GM19468 (cell line): ENCODE results near the gene RNASE12.
A peak's percentile ranks its signal among the peaks of the same experiment; 100 is the strongest.
"Not testable (repeated sequence)": the region's sequence is repeated elsewhere in the genome, so short reads cannot be mapped to it uniquely, and the experiment has no call there.

Experiments used
- ATAC-seq: cut with Tn5 transposase; IDR thresholded peaks from one replicate; pipeline ENCODE4 v1.9.1; 2021; ENCODE audit warnings: mild to moderate bottlenecking, moderate library complexity, moderate number of reproducible peaks; ENCODE audit not compliant: unreplicated experiment; ENCODE audit errors: extremely low read depth

RNASE12 gene, protein sequence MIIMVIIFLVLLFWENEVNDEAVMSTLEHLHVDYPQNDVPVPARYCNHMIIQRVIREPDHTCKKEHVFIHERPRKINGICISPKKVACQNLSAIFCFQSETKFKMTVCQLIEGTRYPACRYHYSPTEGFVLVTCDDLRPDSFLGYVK

GRCh38 chr14:20591235-20591634, at the start of gene RNASE12:
Gene RNASE12, minus strand, starts transcription at chr14:20591376. Its CDS starts 653 bp downstream, at chr14:20590723.
- no peak for ATAC-seq

DNA sequence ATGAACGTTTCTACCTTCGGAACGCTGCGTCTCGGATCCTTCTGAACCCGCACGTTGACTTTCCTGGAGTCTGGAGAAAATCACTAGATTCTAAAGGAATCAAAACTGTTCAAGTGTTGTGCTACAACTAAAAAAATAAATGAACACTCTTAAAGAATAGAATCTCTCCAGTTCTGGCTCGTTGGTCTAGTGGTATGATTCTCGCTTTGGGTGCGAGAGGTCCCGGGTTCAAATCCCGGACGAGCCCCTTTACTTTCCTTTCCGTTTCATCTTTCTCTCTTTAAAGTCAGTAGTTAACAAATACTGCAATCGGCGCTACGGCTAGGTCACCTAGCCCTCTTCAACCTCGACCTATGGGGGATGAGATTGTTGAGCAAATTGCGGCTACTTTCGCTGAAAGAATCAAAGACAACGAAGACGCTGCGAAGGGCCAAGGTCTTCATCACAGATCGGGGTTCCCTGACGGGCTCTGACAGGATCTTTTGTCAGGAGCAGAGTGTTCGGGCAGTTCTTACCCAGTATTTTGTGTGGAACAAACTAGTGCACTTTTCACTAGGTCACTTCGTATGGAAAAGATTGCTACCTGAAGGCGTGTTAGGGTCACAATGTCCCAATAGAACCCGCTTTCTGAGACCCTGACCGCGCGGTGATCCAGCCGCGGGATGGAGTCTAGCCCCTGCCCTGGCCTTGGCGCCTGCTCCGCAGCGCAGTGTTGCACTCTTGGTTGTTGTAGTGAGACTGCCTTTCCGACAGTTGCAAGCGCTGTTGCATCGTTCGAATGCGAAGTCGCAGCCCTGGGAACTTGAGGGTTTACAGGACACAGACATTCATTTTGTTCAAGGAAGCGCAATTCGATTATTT, 41.9 kb upstream of the RNASE12 start:
- peak; percentile 55 for ATAC-seq

GRCh38 chr14:20632448-20632830, 41.3 kb upstream of the RNASE12 start:
- no peak for ATAC-seq

GRCh38 chr14:20631880-20632389, 40.8 kb upstream of the RNASE12 start:
- ATAC-seq = no peak

- ATAC-seq = no peak
Measured at GRCh38 chr14:20631023-20631879, 40.1 kb upstream of the RNASE12 start.

DNA sequence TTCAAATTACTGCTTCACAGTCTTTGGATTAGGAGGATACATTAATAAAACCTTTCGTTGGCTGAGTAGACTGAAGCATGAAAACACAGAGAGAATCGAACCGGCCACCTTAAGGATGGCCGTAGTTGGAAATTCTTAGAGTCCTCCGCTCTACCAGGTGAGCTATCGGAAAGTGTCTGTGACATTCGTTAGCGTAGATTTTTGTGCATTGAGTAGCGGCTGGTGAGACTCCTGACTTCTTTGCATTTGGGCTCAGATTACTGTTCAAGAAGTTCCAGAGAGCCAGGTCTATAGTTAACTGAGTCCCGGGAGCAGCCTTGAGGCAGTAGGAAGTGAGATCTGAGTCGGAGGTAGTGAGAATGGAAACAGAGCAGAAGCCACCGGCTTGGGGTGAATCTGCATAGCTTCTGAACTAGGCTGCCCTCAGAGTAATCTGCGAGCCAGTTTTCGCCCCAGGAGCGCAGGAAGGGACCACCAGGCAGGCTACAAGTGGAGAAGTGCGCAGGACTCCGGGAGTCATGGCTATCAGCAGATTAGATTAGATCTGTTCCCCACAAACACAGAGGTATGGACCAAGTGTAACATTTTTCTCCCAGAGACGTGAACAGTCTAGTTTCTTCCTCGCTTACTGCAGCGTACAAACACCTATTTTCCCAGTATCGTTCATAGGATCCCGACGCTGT, 39.3 kb upstream of the RNASE12 start:
- no peak for ATAC-seq

DNA sequence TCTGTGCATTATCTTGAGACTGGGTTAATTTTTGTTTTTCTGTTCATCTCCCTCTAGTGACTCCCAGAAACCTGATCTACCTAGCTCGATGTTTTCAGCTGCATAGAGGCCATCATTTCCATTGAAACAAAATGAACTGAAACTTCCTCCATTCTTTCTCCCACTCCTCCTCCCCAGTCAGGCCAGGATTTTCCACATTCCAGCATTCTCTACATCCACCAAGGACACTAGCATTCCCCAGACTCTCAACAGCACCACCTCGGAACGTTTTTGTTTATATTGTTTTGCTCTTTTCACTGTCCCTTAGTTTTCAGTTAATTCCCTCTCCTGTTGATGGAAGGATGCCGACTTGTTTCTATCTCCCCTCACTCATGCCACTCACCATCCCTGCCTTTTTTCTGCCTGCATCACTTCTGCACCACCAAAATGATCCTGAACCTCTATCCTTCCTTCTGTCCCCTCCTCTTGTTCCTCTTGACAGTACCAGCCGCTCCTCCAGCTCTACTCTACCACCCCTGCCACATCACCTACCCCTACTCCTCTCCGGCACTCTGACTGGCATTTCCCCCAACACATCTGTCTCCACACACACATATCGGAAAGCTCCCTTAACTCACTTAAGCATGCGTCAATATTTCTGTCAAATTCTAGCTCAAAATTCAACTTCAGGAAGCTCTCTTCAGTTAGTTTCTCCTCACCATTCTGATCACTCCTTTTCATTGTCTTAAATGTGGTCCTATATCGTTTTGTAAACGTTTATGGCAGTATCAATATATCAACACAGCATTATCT, 37.1 kb upstream of the RNASE12 start:
- ATAC-seq = no peak

- ATAC-seq = no peak
Measured at GRCh38 chr14:20627346-20628027, 36.3 kb upstream of the RNASE12 start.

DNA sequence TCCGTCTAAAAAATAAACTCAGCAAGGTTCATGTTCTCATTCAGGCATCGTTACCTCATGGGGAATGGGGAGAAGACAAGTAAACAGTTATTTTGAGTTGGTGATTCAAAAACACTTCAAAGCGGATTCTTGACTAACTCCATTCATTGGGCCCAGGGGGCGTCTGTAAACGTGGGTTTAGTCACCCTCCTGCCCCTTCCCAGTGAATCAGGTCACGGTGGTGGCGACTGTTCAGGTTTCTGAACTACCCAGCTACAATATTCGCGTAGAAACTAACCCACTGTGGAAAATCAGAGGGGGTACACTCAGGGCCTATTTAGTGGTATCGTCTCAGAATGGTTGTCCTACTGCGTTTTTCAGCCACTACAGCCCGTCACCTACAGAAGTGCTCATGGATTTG, 35.1 kb upstream of the RNASE12 start:
- no peak for ATAC-seq

GRCh38 chr14:20624495-20625070, 33.4 kb upstream of the RNASE12 start:
- no peak for ATAC-seq

DNA sequence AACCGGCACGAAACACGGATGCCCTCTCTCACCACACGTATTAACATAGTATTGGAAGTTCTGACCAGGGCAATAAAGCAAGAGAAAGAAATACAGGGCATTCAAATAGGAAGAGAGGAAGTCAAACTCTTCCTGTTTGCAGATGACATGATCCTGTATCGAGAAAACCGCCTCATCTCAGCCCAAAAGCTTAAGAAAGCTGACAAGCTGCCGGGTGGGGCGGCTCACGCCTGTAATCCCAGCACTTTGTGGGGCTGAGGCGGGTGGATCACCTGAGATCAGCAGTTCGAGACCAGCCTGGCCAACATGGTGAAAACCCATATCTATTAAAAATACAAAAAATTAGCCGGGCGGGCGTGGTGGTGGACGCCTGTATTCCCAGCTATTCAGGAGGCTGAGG, 32.6 kb upstream of the RNASE12 start:
- no peak for ATAC-seq

DNA sequence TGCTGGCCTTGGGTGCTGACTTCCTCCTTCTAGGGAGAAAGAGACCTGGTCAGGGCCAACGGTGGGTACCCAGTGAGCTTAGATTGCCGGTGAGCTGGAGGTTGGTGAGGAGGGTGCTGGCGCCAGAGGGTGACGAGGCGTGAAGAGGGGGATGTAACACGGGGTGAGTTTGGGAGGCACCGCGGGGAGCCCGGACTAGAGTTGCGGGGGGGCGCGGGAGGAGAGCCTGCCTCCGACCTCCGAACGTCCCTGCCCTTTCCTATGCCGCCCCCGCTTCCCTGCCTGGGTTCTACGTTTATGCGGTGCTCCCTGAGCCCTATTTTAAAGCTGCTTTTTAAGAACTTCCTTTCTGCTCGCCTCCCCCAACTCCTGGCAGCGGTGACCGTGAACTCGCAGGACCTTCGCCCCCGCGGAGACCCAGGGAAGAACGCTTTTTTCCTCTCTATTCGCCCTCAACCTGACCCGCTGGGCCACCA, 31.7 kb upstream of the RNASE12 start:
- no peak for ATAC-seq

- no peak for ATAC-seq
Measured at GRCh38 chr14:20620798-20621478, 29.8 kb upstream of the RNASE12 start.

GRCh38 chr14:20619688-20620087, 28.5 kb upstream of the RNASE12 start:
- not testable (repeated sequence) for ATAC-seq

DNA sequence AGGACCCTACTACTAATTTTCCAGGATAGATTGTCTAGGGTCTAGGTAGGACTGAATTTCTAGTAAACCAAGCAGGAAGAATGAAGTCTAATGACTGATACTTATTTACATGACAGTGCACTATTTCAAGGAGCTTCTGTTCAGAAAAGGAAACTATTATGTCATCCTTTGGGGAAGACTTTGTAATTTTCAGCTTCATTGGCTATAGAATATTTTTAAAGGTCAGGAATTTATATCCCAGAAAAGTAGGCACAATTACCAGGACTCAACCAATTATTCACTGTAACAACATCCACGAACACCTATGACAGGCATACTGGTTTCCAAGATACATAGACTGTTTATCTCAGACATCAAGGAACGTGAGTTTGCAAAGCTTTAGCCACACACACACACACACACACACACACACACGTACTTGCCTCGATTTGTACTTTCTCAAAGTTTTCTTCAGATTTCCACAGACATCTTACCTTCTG, 27.1 kb upstream of the RNASE12 start:
- ATAC-seq = no peak

DNA sequence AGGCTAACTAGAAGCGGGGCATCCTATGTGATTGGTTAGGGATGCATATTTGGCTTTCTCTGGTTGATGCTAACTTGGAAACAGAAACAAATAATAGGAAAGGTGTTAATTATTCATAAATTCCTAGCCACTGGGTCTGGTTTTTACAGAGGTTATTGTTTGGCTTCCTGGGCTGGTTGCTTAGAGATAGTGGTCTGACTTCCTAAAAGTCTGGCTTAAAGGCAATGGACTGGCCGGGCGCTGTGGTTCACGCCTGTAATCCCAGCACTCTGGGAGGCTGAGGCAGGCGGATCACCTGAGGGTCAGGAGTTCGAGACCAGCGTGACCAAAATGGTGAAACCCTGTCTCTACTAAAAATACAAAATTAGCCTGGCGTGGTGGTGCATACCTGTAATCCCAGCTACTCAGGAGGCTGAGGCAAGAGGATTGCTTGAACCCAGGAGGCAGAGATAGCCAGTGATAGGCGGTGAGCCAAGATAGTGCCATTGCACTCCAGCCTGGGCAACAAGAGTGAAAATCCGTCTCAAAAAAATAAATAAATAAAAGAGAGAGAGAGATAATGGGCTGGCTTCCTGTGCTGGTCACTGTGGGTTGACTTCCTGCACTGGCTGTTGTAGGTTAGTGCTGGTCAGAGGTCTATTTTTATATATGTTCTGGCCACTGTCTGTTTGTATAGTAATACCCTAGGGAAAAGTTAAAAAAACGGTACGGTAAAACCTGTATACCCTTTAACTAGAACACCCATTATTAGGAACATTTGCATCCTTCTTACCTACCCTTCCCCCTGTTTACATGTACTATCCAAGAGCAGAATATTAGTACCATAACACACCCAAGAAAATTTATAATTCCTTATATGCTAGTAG, 26.2 kb upstream of the RNASE12 start:
- ATAC-seq = no peak

- ATAC-seq = no peak
Measured at GRCh38 chr14:20615996-20616395, 24.8 kb upstream of the RNASE12 start.
